IMR-90 (cell line): ENCODE data around the gene RAD23B. TPM values are rescaled to one million over a fixed set of nuclear protein-coding genes. Genes with fewer than 3 reads are reported as not detected.

ENCODE experiments used
- ATAC-seq: fragments of 200-7000 bp; cut with Tn5 transposase; 2 replicates; pipeline ENCODE4 v1.9.1; 2020; ENCODE audit warnings: low read depth, mild to moderate bottlenecking, moderate library complexity
- BruUV-seq: library from RNA; stranded (reverse); fragments of 400-500 nt; replicated peaks from 2 replicates; lab custom pipeline; 2021; lab: Mats Ljungman, UMichigan
- CTCF ChIA-PET: fragments of 300-600 bp; formaldehyde crosslinking; extraction: SDS; loops from one replicate; lab custom pipeline; 2021; ENCODE audit warnings: antibody characterized with exemption; lab: Yijun Ruan, JAX
- POLR2A ChIA-PET: fragments of 300-600 bp; sonication (Branson Sonifier 250); formaldehyde crosslinking; loops from one replicate; lab custom pipeline; 2022; ENCODE audit warnings: antibody characterized with exemption; ENCODE audit not compliant: unreplicated experiment; lab: Charles Lee
- DNase-seq: peaks from one replicate; pipeline ENCODE4 v3.0.0; 2013
- H2AFZ ChIP-seq: replicated peaks from 2 replicates; pipeline ENCODE3; 2013; ENCODE audit warnings: low read length, mild to moderate bottlenecking; ENCODE audit not compliant: poor library complexity
- H2AK5ac ChIP-seq: 2 replicates; pipeline ENCODE4 v1.6.1; 2013; ENCODE audit warnings: low read depth, low read length, inconsistent platforms
- H2AK9ac ChIP-seq: replicated peaks from 2 replicates; pipeline ENCODE3; 2013; ENCODE audit warnings: mild to moderate bottlenecking, low read depth, low read length, moderate library complexity; ENCODE audit not compliant: poor library complexity
- H2BK120ac ChIP-seq: 2 replicates; pipeline ENCODE4 v1.6.1; 2013; ENCODE audit warnings: low read depth, low read length, inconsistent platforms
- H2BK15ac ChIP-seq: 3 replicates; pipeline ENCODE4 v1.6.1; 2013; ENCODE audit warnings: low read depth, low read length, inconsistent platforms
- H2BK20ac ChIP-seq: 2 replicates; pipeline ENCODE4 v1.6.1; 2013; ENCODE audit warnings: low read depth, mild to moderate bottlenecking, inconsistent platforms, low read length, moderate library complexity
- H2BK5ac ChIP-seq: 2 replicates; pipeline ENCODE4 v1.6.1; 2013; ENCODE audit warnings: mild to moderate bottlenecking, low read depth, low read length, inconsistent platforms; ENCODE audit not compliant: poor library complexity, severe bottlenecking
- H3K14ac ChIP-seq: replicated peaks from 2 replicates; pipeline ENCODE4 v1.6.1; 2013; ENCODE audit warnings: low read depth, low read length, inconsistent platforms
- H3K18ac ChIP-seq: 2 replicates; pipeline ENCODE4 v1.6.1; 2013; ENCODE audit warnings: low read depth, low read length, control low read depth
- H3K23ac ChIP-seq: 2 replicates; pipeline ENCODE4 v1.6.1; 2013; ENCODE audit warnings: low read depth, low read length, inconsistent platforms
- H3K27ac ChIP-seq: 2 replicates; pipeline ENCODE4 v1.5.1; 2013; ENCODE audit warnings: mild to moderate bottlenecking, control low read depth, low read length; ENCODE audit not compliant: insufficient read depth
- H3K27me3 ChIP-seq: 2 replicates; pipeline ENCODE4 v1.6.1; 2013; ENCODE audit warnings: low read length; ENCODE audit not compliant: control insufficient read depth, insufficient read depth
- H3K36me3 ChIP-seq: 2 replicates; pipeline ENCODE4 v1.6.1; 2013; ENCODE audit warnings: low read length, mixed read lengths; ENCODE audit not compliant: control insufficient read depth, insufficient read depth
- H3K4ac ChIP-seq: 2 replicates; pipeline ENCODE4 v1.6.1; 2013; ENCODE audit warnings: low read depth, low read length, inconsistent platforms
- H3K4me1 ChIP-seq: 2 replicates; pipeline ENCODE4 v1.6.1; 2013; ENCODE audit warnings: low read length, mixed read lengths; ENCODE audit not compliant: control insufficient read depth, insufficient read depth
- H3K4me2 ChIP-seq: 2 replicates; pipeline ENCODE4 v1.6.1; 2013; ENCODE audit warnings: low read depth, mild to moderate bottlenecking, control low read depth, low read length, moderate library complexity
- H3K4me3 ChIP-seq: 2 replicates; pipeline ENCODE4 v1.5.1; 2013; ENCODE audit warnings: low read depth, mild to moderate bottlenecking, control low read depth, low read length, moderate library complexity; ENCODE audit not compliant: insufficient read depth
- H3K56ac ChIP-seq: 2 replicates; pipeline ENCODE4 v1.6.1; 2013; ENCODE audit warnings: low read length, inconsistent platforms; ENCODE audit not compliant: insufficient read depth; ENCODE audit errors: extremely low read depth
- H3K79me1 ChIP-seq, 2 experiments: 2 replicates each; pipeline ENCODE4 v1.6.1; 2013; ENCODE audit warnings: low read length in 2 of 2, inconsistent platforms in 1 of 2, low read depth in 1 of 2
- H3K9ac ChIP-seq: 2 replicates; pipeline ENCODE4 v1.6.1; 2013; ENCODE audit warnings: low read depth, low read length, control low read depth
- H3K9me1 ChIP-seq: 2 replicates; pipeline ENCODE4 v1.6.1; 2013; ENCODE audit warnings: low read length, inconsistent platforms; ENCODE audit not compliant: insufficient read depth
- H3K9me3 ChIP-seq: 2 replicates; pipeline ENCODE4 v1.6.1; 2013; ENCODE audit warnings: low read length; ENCODE audit not compliant: control insufficient read depth, insufficient read depth
- H4K20me1 ChIP-seq: 2 replicates; pipeline ENCODE4 v1.6.1; 2013; ENCODE audit warnings: low read length, inconsistent platforms; ENCODE audit not compliant: insufficient read depth
- H4K5ac ChIP-seq: 2 replicates; pipeline ENCODE4 v1.6.1; 2013; ENCODE audit warnings: mild to moderate bottlenecking, low read depth, low read length, control low read depth
- H4K8ac ChIP-seq, 2 experiments: 2 replicates each; pipeline ENCODE4 v1.6.1; 2013; ENCODE audit warnings: low read depth in 2 of 2, low read length in 2 of 2, control low read depth in 1 of 2, inconsistent platforms in 1 of 2
- H4K91ac ChIP-seq: 2 replicates; pipeline ENCODE4 v1.6.1; 2013; ENCODE audit warnings: low read depth, low read length, inconsistent platforms; ENCODE audit not compliant: insufficient read depth
- BHLHE40 ChIP-seq: fragments of 150-350 bp; IDR thresholded peaks from 2 replicates; pipeline ENCODE4 v1.6.1; 2016; ENCODE audit warnings: mild to moderate bottlenecking, low read depth, low read length
- CEBPB ChIP-seq: IDR thresholded peaks from 2 replicates; pipeline ENCODE4 v1.6.1; 2012; ENCODE audit warnings: low read depth, low read length, improper control_type of control experiment
- CHD1 ChIP-seq: IDR thresholded peaks from 2 replicates; pipeline ENCODE4 v1.6.1; 2012; ENCODE audit warnings: low read depth, low read length, improper control_type of control experiment
- FOS ChIP-seq: fragments of 150-350 bp; IDR thresholded peaks from 2 replicates; pipeline ENCODE4 v1.6.1; 2016; ENCODE audit warnings: low read depth, low read length
- MAFK ChIP-seq: IDR thresholded peaks from 2 replicates; pipeline ENCODE4 v1.6.1; 2012; ENCODE audit warnings: low read depth, low read length, improper control_type of control experiment
- MAZ ChIP-seq: IDR thresholded peaks from 2 replicates; pipeline ENCODE4 v1.6.1; 2012; ENCODE audit warnings: low read depth, mild to moderate bottlenecking, low read length, improper control_type of control experiment, moderate library complexity, borderline replicate concordance
- MXI1 ChIP-seq: IDR thresholded peaks from 2 replicates; pipeline ENCODE4 v1.6.1; 2012; ENCODE audit warnings: low read depth, mild to moderate bottlenecking, low read length, moderate library complexity, borderline replicate concordance
- NFE2L2 ChIP-seq: fragments of 150-350 bp; IDR thresholded peaks from 2 replicates; pipeline ENCODE4 v1.6.1; 2016; ENCODE audit warnings: low read depth, mild to moderate bottlenecking, low read length
- POLR2A ChIP-seq: IDR thresholded peaks from 2 replicates; pipeline ENCODE4 v1.6.1; 2012; ENCODE audit warnings: mild to moderate bottlenecking, low read depth, low read length
- RAD21 ChIP-seq: IDR thresholded peaks from 2 replicates; pipeline ENCODE4 v1.6.1; 2012; ENCODE audit warnings: low read length, improper control_type of control experiment
- RCOR1 ChIP-seq: IDR thresholded peaks from 2 replicates; pipeline ENCODE4 v1.6.1; 2012; ENCODE audit warnings: mild to moderate bottlenecking, low read length, improper control_type of control experiment; ENCODE audit not compliant: insufficient replicate concordance
- RFX5 ChIP-seq: IDR thresholded peaks from 2 replicates; pipeline ENCODE4 v1.8.0; 2012; ENCODE audit warnings: low read depth, mild to moderate bottlenecking, low read length, moderate library complexity
- SMC3 ChIP-seq: fragments of 150-350 bp; IDR thresholded peaks from 2 replicates; pipeline ENCODE4 v1.6.1; 2016; ENCODE audit warnings: low read depth, mild to moderate bottlenecking, antibody characterized with exemption, low read length, moderate library complexity
- USF2 ChIP-seq: fragments of 150-350 bp; IDR thresholded peaks from 2 replicates; pipeline ENCODE4 v1.6.1; 2017; ENCODE audit warnings: mild to moderate bottlenecking, antibody characterized with exemption, low read length, low read depth
- WGBS, 2 experiments: methylation state at CpG; one replicate each; pipeline versions ENCODE4 v1.1.5 to v1.1.7; 2013; ENCODE audit warnings: missing lambda C conversion rate in 2 of 2; ENCODE audit not compliant: insufficient read length in 1 of 2; ENCODE audit errors: extremely low coverage in 2 of 2; 5-methylcytosine and 5-hydroxymethylcytosine counted together
- dilution Hi-C: fragments of 300-500 bp; cut with HindIII; formaldehyde crosslinking; loops from one replicate; pipeline ENCODE4 v1.14.3; 2018; ENCODE audit warnings: low sequenced_read_pairs; ENCODE audit not compliant: unreplicated experiment
- in situ Hi-C: fragments of 300-500 bp; cut with MboI; formaldehyde crosslinking; loops from 3 replicates; pipeline ENCODE4 v1.14.3; 2019; ENCODE audit warnings: low sequenced_read_pairs, inconsistent platforms, mixed read lengths
- intact Hi-C: fragments of 100-400 bp; cut with micrococcal nuclease; formaldehyde crosslinking; loops from 2 replicates; pipeline ENCODE4 v1.10.0; 2022
- polyA plus RNA-seq, 3 experiments: library from polyadenylated mRNA; depleted of rRNA; stranded (reverse); fragments of >200 nt; gene quantifications; 2 replicates each; pipeline ENCODE4 v1.2.3, GENCODE V29; 2012; ENCODE audit warnings: low replicate concordance in 1 of 3
- total RNA-seq: library from RNA; depleted of rRNA; stranded (reverse); fragments of >200 nt; gene quantifications from 2 replicates; pipeline ENCODE4 v1.2.3, GENCODE V29; 2012
- TF ChIP-seq, protein P1 (sequence below): conservative IDR thresholded peaks from 2 replicates; pipeline ENCODE4 v1.5.1; 2012; ENCODE audit warnings: mild to moderate bottlenecking, low read depth, low read length, improper control_type of control experiment

The RAD23B gene
- total and polyA plus RNA-seq, 2 of the 4 experiments (the other 2 are of a cell fraction): 126 to 148 TPM

DNA sequence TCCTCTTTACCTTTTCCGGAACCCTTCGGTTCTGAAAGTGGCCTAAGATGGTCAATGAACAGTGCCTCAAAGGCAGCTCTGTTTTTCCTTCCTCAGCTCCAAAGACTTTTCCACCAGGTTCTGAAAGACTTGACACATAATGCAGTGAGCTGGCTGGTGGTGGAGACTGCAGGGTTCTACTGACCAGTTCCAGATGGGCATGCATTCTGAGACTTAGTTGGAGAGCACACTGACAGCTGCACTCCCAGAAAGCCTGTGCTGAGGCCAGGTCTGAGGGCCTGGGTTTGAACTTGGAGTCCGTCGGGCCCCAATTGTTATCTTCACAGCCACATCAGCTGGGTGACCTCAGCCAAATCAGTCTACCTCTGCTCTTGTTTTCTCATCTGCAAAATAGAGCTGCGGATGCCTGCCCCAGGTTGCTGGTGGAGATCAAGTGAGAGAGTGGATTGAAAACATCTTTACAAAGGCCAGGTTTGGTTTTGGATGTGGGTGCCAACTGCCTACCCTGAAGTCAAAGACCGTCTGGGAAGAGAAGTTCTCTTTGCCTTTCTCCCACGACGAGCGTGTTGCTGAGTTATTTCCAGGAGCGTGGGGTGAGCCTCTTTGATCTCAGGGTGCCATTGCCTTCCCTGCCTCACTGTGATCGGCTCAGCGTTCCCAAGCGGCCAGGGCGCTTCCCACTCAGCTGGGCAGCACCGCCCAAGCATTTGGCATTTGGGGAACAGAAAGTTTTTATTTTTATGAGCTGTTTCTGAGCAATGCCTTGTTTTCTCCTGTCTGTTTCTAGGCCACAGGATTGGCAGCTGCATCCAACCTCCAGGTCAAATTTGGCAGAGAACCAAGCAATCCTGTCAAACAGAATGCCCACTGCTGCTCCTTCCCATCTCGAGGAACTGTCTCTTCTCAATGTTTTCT is 54.9 kb downstream of the RAD23B start:
- H2AFZ ChIP-seq: no peak overlapping the region
- no peak overlapping the region for H3K4me3 ChIP-seq
- peaks cover 3% of the 10 kb centered on the region; the same call in 1 of the 2 replicates for H3K4me1 ChIP-seq
- no peak overlapping the region for H2AK9ac ChIP-seq
- H3K27me3 ChIP-seq: no peaks in the 10 kb centered on the region
- intact Hi-C loops (loop anchor here (2.0 kb wide), 1 partner anchor 53 kb away; no protein-coding TSS in a partner anchor), dilution Hi-C loops (no loop called here), in situ Hi-C loops (no loop called here)
- no peak for TF ChIP-seq MAFK
- no peak for TF ChIP-seq NFE2L2
- no peak for TF ChIP-seq RAD21
- TF ChIP-seq CEBPB: no peak
- TF ChIP-seq MXI1: no peak
- TF ChIP-seq CHD1: no peak
- TF ChIP-seq MAZ: no peak
- TF ChIP-seq POLR2A: no peak
- no peak for TF ChIP-seq RCOR1
- TF ChIP-seq, protein P1, sequence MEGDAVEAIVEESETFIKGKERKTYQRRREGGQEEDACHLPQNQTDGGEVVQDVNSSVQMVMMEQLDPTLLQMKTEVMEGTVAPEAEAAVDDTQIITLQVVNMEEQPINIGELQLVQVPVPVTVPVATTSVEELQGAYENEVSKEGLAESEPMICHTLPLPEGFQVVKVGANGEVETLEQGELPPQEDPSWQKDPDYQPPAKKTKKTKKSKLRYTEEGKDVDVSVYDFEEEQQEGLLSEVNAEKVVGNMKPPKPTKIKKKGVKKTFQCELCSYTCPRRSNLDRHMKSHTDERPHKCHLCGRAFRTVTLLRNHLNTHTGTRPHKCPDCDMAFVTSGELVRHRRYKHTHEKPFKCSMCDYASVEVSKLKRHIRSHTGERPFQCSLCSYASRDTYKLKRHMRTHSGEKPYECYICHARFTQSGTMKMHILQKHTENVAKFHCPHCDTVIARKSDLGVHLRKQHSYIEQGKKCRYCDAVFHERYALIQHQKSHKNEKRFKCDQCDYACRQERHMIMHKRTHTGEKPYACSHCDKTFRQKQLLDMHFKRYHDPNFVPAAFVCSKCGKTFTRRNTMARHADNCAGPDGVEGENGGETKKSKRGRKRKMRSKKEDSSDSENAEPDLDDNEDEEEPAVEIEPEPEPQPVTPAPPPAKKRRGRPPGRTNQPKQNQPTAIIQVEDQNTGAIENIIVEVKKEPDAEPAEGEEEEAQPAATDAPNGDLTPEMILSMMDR: no peak
- no peak for TF ChIP-seq SMC3
- TF ChIP-seq FOS: no peak
- TF ChIP-seq BHLHE40: no peak
- no peak for TF ChIP-seq USF2
- TF ChIP-seq RFX5: no peak
- H2BK5ac ChIP-seq: no peak overlapping the region
- POLR2A ChIA-PET: no interaction called here
- ATAC-seq: no peak
- H4K8ac ChIP-seq: no peak overlapping the region
- peaks cover 31% of the 10 kb centered on the region for H3K36me3 ChIP-seq
- no peak overlapping the region for H3K9ac ChIP-seq
- no peak for DNase-seq
- H3K4me2 ChIP-seq: no peak overlapping the region
- H4K91ac ChIP-seq: no peak overlapping the region
- no peak overlapping the region for H3K4ac ChIP-seq
- peaks cover 18% of the 10 kb centered on the region; the same call in 1 of the 2 replicates for H4K20me1 ChIP-seq
- H2AK5ac ChIP-seq: 0 out of 2 replicates have a peak overlapping the region, but pooled peaks have one; percentile 8
- WGBS, 2 experiments: 20% methylated on average over 2 of the region's 16 CpGs; no CpG with 5 or more reads in 1 of the 2 experiments
- CTCF ChIA-PET: interaction anchor here (1.0 kb wide), 1 partner anchor 10 kb away, joined by 3 read pairs; no protein-coding TSS in a partner anchor
- H3K9me3 ChIP-seq: no peaks in the 10 kb centered on the region
- no peak overlapping the region for H4K5ac ChIP-seq
- peaks cover 11% of the 10 kb centered on the region for H3K9me1 ChIP-seq
- BruUV-seq: no TSS peak
- no peak overlapping the region for H3K23ac ChIP-seq
- no peak overlapping the region for H3K18ac ChIP-seq
- no peak overlapping the region for H3K56ac ChIP-seq
- H2BK20ac ChIP-seq: no peak overlapping the region
- no peak overlapping the region for H3K14ac ChIP-seq
- H2BK120ac ChIP-seq: no peak overlapping the region
- H2BK15ac ChIP-seq: no peak overlapping the region
- no peak overlapping the region for H3K27ac ChIP-seq
- peaks cover 6 to 53% of the 10 kb centered on the region in 2 experiments for H3K79me1 ChIP-seq
